Glomerular visceral epithelial cell (primary cell): ENCODE results near the gene FLNA.
"Not testable (repeated sequence)": the region's sequence is repeated elsewhere in the genome, so short reads cannot be mapped to it uniquely, and the experiment has no call there.

ENCODE experiments used
- DNase-seq: peaks from one replicate; pipeline ENCODE4 v3.0.0-alpha.2; 2016; ENCODE audit errors: extremely low spot score

FLNA gene

GRCh38 chrX:154343063-154343462 lies 31.4 kb downstream of the FLNA start:
- not testable (repeated sequence) for DNase-seq

DNA sequence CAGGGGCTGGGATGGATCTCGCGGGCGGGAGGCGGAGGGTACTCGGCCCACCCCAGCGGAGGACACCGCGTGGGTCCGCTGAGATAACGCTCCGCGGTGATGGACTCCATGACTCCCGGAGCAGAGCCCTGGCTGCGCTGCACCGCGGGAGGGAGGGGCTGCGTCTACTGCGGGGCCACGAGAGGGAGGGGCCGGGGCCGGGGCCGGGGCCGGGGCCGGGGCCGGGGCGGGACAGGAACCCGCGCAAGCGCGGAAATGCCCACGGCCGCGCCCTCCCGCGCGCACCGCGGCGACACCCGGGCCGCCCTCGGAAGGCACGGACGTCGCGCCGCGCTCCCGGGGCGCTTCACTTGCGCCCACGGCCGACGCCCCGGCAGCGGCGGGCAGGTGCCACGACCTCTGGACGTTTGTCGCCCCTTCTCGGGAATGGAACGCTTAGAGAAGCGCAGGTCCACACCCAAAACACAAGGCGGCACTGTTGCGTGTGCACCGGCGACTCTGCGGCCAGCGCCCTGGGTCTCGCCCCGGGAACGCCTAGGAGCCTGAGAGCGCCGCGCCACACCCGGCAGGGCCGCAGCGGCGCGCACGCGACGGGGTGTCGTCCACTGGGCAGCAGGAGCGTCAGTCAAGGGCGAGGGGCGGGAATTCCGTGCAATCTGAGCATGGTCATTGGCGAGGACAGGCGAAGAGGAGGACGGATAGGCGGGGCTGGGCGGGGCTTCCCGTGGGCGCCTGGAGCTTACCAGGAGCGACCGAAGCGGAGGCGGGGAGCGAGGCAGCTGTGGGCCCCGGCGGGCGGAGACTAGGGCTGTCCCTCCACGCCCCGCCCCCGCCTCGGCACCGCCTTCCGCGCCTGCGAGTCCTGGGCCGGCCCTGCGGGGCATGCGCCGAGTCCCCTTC lies 32.8 kb downstream of the FLNA start:
- not testable (repeated sequence) for DNase-seq

DNA sequence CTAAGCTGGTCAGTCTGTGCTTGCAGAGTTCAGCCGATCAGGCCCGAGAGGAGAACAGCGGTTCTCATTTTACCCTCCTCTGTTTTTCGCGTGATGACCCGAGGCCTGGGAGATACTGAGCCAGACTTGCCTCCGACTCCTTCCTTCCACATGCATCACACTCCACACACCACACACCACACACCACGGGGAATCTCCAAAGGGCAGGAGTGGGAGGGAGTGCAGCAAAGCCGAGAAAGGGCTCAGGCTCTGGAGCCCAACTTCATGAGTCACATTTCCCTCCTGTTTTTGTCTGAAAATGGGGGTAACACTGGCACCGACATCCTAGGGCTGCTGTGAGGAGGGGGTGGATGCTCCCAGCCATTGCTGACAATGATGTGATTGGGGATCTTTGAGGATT lies 39.9 kb downstream of the FLNA start:
- no peak for DNase-seq

DNA sequence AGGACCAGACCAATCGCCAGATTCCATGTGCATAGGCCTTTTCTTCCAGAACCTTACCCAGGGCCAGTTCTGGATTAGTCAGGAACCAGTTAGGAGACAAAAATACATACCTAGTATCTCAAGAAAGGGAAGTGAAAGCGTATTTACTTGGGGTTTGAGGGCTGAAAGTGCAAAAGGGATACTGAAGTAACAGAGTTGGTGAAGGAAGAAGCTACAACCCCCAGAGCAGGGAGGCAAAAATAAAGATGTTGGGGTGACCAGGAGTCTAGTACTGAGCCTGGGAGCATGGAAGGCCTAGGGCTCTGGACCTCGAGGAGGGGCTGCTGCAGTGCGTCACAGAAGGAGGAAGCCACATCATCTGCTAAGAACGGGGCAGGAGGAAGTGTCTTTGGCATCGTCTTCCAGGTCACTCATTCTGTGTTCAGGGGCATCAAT lies 40.6 kb downstream of the FLNA start:
- no peak for DNase-seq

DNA sequence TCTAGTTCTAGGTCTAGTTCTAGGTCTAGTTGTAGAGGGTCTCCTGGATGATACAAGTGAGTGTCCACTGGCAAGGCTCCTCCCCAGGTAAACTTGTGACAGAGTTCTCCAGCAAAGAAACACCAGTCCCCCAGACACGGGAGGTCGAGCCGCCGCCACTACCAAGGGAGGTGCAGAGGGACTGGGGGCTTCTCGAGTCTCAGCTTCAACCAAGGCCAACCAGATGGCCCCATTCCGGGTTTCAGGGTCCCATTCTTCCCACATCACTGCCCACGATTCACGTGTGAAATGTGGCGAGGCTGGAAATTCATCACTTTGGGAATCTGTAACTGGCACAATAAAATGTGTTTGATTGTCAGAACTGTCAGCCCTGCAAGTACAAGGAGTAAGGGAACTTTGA lies 41.3 kb downstream of the FLNA start:
- DNase-seq, result no peak

- no peak for DNase-seq
These were observed 41.9 kb downstream of the FLNA start for GRCh38 chrX:154332561-154332960.

DNA sequence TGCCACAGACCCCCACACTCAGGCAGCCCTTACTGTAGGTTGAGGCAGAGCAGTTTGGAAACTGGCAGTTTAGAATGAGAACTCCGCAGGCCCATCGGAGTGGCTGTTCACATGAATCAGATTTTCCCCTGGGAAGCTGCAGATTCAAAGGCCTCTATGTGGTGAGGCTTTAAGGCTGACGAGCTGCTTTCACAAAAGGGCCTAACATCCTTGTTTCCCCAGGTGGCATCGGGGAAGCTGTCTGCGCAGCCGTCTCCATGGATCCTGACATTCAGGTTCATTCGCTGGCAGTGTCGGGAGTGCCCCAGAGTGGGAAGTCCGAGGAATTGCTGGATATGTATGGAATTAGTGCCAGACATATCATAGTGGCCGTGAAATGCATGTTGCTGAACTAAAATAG lies 45.1 kb downstream of the FLNA start:
- DNase-seq, result no peak

DNA sequence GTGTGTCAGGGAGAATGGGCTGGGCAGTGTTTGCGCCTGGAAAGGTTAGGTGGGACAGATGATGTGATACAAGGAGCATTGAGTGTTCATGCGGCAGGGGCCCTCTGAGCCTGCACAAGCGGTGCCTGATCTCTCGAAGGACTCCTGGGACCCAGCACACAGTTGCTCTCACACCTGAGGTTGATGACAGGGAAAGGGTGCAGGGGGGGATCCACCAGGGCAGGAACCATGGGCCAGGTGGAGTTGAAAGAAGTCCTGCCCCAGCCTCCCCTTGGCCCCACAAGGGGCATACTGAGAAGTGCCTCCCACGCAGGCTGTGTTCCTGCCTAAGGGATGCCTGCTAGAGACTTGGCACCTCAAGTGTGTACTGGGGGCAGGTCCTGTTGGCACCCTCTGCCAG lies 45.8 kb downstream of the FLNA start:
- no peak for DNase-seq

DNA sequence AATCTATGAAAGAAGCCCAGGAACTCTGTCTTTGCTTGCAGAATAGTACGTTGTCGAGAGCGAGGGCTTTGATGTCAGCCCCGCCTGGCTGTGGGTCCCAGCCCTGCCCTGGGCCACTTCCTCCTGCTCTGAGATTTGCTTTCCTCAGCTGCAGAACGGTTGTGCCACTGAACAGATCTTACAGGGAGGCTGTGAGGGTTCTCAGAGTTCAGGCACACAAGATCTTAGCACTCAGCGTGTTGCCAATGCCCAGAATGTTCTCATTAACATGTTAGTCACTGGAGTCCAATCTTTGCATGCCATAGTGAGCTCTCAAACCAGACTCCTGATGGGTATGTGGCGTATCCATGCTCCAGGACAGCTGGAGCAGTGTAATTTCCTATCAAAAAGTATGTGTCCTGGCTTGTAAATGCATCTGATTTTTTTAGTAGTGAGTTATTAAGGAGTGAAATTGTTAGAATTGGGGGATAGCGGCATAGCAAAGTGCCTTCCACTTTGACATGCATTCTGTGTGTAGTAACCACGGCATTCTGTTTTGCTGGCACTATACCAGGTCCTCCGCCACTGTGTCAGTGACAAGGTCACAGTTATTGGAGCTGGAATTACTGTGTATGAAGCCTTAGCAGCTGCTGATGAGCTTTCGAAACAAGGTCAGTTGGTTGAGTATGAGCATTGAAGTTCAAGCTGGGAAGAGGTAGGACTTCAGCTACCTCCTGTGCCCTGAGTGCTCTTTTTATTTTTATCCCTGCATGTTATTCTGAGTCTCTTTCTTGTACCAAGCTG lies 47.2 kb downstream of the FLNA start:
- DNase-seq, result no peak

GRCh38 chrX:154325541-154325940 lies 48.9 kb downstream of the FLNA start:
- DNase-seq, result peak; percentile 36

GRCh38 chrX:154323537-154323936 lies 50.9 kb downstream of the FLNA start:
- DNase-seq, result no peak

- no peak for DNase-seq
These were observed 51.5 kb downstream of the FLNA start for GRCh38 chrX:154322890-154323289.

GRCh38 chrX:154321594-154321993 lies 52.8 kb downstream of the FLNA start:
- no peak for DNase-seq

- no peak for DNase-seq
These were observed 53.3 kb downstream of the FLNA start for GRCh38 chrX:154321152-154321551.

DNA sequence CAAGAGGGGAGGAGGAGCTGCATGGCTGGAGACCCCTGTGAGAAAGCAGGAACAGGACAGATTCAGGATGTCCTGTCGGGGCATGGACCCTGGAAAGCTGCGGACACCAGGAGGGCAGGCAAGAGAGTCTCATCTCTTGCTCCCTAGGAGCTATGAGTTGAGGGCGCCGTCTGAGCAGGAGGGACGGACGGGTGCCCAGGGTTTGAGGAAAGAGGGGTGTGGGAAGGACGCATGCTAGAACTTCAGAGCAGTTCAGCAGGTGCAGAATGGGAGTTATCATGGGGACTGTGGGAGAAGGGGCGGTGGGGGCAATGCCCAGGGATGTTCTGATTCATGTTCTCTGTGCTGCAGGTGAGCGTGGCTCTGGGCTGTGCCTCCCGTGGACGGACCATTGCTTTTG lies 54.0 kb downstream of the FLNA start:
- no peak for DNase-seq

DNA sequence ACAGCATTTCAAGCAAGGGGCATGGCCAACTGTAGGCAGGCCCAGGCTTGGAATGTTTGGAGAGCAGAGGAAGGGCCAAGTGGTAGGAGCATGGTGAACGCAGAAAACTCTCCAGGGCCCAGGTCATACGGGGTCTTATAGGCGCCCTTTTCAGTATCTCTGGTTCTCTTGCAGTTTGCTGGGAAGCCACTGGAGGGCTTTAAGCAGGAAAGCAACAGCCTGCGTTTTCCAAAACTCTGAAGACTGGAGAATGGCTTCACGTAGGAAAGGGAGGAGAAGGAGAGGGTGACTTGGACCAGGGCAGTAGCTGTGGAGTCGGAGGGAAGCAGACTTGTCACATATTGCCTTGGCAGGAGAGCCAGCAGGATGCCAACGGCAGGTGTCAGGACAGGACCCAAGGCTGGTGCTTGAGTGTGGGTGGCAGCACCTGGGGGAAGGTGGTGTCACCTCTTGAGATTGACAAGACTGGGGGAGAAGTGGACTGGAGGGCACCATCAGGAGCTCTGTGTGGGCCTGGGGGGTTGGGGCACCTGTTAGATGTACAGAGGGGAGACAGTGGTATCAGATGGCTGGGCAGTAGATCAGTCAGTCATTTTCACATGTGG lies 56.9 kb downstream of the FLNA start:
- DNase-seq, result peak; percentile 8

- DNase-seq, result no peak
These were observed 59.0 kb downstream of the FLNA start for GRCh38 chrX:154315416-154315815.

DNA sequence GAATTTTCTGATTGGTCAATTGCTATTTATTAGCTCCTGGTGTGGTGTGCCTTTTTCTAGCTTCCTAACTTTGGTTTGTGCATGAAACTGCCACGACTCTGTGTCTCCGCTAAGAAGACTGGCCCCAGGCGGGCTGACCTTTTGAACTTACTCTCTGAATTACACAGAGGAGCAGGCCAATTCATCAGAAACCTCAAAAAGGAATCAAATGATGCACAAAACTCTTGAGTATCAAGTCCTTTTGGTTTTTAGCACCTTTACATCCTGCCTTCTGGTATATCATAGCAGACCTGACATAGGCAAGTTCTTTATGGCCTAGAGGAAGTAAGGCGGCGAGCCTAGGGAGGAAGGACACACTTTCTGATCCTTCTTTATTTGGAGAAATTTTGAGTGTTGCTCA lies 61.3 kb downstream of the FLNA start:
- DNase-seq, result no peak

GRCh38 chrX:154312116-154312515 lies 62.3 kb downstream of the FLNA start:
- DNase-seq, result no peak

DNA sequence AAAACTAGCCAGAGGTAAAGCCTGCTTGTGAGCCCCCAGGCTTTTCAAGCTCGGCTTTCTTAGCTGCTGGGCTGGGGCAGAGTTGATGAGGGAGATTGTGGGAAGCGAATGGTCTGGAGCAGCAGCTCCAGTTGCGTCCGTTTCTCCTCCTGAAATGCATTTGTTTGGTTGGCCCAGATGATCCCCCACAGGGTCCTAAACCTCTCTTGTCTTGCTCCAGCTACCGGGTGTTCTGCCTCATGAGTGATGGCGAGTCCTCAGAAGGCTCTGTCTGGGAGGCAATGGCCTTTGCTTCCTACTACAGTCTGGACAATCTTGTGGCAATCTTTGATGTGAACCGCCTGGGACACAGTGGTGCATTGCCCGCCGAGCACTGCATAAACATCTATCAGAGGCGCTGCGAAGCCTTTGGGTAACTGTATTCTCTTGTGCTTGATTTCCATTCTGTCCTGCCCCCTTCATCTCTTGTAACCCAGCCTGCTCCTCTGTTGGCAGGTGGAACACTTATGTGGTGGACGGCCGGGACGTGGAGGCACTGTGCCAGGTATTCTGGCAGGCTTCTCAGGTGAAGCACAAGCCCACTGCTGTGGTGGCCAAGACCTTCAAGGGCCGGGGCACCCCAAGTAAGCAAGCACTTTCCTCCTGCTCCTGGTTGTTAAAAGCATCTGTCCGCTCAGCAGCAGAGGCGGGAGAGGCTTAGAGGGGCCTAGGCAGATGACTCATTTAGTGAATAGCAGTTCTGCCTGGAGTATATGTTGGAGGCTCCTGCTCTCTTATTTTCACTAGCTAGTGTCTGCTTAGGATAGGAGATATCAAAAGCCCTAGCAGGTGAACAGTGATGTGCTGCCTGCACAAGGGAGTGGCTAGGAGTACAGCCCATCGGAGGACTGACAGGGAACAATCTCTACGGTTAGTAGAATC lies 63.6 kb downstream of the FLNA start:
- no peak for DNase-seq

DNA sequence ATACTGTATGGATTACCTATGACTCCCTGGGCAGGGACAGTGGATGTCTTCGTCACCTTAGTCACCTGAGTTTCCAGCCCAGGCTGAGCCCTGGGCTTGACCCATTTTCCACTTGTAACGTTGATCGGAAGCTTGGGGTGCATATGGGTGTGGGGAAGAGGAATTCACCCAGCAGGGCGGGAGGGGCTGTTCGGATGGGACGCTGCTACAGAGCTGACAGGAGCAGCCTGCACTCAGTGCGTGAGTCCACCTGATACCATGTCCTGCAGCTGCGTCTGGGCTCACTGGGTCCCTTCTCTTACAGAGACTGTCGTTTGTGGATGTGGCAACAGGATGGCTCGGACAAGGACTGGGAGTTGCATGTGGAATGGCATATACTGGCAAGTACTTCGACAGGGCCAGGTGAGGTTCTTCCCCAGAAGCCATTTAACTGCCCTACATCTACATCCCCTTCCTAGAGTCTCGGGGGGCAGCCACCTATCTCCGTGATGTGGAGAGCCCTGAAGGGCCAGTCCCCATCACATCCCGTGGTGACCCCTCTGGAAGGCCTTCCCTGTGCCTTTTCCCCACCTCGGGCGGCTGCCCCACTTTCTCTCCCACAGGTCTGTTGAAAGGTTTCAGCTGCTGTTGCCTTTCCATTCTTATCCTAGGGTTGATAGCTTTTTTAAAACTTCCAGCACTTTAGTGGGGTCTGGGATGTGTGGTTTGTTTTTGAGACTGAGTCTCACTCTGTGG lies 65.2 kb downstream of the FLNA start:
- no peak for DNase-seq
